A549 treated with GW870086 at 1 μM for 4 hours (cell line): Measurements from ENCODE around the gene MAGEA8. TPM values are rescaled to one million over a fixed set of nuclear protein-coding genes. Genes with fewer than 3 reads are reported as not detected.

ENCODE experiments used
- total RNA-seq: library from RNA; stranded (reverse); fragments of 200-300 nt; extraction: Qiagen RNA extraction; gene quantifications from 5 replicates; pipeline ENCODE4 v1.2.3, GENCODE V29; 2022; ENCODE audit warnings: low read depth

The MAGEA8 gene, protein sequence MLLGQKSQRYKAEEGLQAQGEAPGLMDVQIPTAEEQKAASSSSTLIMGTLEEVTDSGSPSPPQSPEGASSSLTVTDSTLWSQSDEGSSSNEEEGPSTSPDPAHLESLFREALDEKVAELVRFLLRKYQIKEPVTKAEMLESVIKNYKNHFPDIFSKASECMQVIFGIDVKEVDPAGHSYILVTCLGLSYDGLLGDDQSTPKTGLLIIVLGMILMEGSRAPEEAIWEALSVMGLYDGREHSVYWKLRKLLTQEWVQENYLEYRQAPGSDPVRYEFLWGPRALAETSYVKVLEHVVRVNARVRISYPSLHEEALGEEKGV
- total RNA-seq: not detected in 5 replicates

GRCh38 chrX:149881081-149881711 is at the start of gene MAGEA8:
Gene MAGEA8, plus strand, starts transcription at chrX:149881183. Its CDS starts 3,090 bp downstream, at chrX:149884273.

GRCh38 chrX:149929400-149929799 is 48.4 kb downstream of the MAGEA8 start, which contains the start of gene HSFX4:
Gene HSFX4, plus strand, starts transcription at chrX:149929573. Its CDS starts 72 bp downstream, at chrX:149929645.

Other genes with a start within 250 kb of the MAGEA8 start
- gene TMEM185A, start 249.4 kb upstream of the MAGEA8 start, total RNA-seq: 26.7 to 32.9 TPM (median 29.0 TPM) in 5 replicates
- 0.07 TPM in 1 of 5 replicates, not detected in the others for gene MAGEA11, start 169.1 kb upstream of the MAGEA8 start, total RNA-seq
- 0.27 to 0.53 TPM (median 0.35 TPM) in 4 of 5 replicates, not detected in the other for gene HSFX1, start 107.1 kb upstream of the MAGEA8 start, total RNA-seq
- not detected in 5 replicates for gene MAGEA9, start 99.3 kb upstream of the MAGEA8 start, total RNA-seq
- 0.10 TPM in 1 of 5 replicates, not detected in the others for gene HSFX4, start 48.4 kb downstream of the MAGEA8 start, total RNA-seq
- 53.2 to 62.2 TPM (median 58.4 TPM) in 5 replicates for gene EOLA2, start 57.3 kb downstream of the MAGEA8 start, total RNA-seq